NOMO-1 (cell line): ENCODE data around the gene DOK7.
A peak's percentile ranks its signal among the peaks of the same experiment; 100 is the strongest.

Source experiments
- DNase-seq, 2 experiments: peaks; one replicate each; lab custom pipeline; 2025; ENCODE audit not compliant: unreplicated experiment in 2 of 2; lab: John Stamatoyannopoulos, UW

DOK7 gene

DNA sequence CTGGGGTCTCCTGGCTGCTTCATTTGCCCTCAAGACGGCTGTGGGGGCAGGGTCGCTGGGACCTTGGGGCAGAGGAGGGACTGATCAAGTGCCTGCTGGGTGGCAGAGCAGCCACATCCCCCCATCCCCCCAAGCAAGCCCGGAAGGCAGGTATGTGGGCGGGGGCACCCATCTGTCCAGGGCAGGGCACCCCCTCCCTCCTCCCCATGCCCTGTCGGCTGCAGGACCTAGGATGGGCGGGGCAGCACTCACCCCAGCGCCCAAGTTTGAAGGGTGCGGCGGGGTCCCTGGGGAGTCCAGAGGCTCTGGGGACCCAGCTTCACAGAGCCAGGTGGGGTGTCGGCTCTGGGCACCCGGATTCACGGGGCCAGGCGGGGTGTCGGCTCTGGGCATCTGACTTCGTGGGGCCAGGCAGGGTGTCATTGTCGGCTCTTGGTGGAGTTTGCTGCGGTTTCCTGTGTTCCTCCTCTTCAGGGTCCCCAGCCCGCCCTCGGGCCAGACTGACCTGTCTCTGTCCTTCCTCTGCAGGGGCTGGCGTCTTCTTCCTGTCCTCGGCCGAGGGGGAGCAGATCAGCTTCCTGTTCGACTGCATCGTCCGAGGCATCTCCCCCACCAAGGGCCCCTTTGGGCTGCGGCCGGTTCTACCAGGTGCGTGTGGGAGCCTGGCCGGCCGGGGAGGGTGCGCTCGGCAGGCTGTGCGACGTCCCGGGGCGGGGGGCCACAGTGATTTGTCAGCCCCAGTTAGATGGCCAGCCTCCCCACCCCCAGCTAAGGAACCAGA is 22.1 kb downstream of the DOK7 start:
- peak; percentile 24 to 25 for DNase-seq

DNA sequence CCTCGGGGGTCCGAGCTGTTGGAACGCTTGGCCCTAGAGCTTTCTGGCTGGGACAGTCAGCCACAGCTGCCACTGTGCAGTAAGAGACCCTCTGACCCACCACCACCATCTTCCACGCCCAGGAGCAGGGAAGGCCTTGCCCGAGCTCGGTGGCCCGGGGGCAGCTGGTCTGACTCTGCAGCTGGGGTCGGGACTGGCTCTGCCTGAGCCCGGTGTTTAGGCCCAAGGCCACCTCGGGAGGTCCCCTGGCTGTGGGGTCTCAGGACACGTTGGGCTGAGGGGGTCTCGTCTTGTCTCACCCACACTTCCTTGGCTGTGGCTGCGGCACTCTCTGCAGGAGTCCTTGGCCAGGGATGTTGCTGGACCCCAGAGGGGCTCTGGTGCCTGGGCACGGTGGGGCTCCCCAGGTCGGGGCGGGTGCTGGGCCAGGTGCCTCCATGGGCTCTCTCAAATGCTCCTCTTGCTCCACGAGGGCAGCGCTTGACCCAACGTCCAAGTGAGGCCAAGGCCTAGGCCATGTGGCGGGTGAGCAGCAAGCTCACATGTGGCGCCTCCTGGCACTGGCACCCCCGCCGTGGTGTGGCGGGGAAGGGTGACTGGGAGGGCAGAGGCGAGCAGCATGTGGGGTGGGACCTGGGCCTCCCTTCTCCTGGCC is 22.9 kb downstream of the DOK7 start:
- DNase-seq, result no peak

DNA sequence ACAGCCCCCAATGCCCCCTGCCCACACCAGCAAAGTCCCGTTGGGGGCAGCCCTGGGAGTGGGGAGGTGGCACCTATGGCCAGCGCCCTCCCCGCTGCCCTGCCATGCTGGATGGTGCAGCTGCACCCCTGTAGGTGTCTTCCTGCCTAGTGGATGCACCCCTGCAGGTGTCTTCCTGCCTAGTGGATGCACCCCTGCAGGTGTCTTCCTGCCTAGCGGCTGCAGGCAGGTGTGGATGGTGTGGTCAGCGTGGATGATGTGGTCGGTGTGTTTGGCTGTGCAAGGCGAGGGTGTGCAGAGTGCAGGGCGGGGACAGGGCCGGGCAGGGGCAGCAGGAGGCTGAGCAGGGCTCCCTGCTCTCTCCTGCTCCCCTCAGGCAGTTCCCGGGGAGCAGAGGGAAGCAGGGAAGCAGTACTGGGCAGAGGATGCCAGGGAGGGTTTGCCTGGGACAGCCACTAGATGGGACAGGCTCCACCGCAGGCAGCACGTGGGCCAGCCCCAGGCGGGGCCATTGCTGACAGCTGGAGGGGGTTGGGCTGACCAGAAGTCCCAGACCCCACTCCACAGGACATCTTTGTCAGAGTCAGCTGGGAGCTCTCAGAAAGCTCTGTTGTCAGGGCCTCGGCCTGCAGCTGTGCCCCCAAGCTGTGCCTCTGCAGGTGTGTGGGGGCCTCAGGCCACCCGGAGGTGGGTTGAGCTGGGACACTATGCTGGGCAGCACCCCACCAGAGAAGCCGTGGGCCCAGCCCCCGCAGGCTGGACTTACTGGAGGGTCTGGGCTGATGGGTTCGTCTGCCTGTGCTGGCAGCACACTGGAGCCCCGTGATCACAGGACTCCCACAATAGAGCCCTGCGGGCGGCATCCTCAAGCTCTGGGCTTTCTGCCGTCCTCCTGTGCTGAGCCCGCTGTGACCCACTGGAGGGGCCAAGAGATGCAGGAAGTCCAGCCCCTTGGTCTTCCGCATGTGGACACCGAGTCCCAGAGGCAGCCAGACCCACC is 23.7 kb downstream of the DOK7 start:
- no peak for DNase-seq

DNA sequence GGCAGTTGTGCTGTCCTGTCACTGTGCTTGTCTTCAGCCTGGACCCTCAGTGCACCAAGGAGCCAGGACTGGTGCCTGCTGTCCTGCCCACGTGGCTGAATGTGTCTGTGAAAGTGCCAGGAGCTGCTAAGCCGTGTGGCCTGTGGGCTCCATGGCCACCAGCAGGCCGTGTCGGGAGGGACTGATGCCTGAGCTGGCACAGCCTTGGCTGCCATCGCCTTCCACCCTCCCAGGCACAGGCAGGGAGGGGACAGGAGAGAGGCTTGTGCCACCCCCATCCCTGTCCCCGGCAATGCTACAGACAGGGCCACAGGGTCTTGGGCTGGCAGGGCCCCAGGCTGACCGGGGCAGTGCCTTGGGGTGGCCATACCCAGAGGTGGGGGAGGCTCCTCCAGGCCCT is 24.8 kb downstream of the DOK7 start:
- no peak for DNase-seq

- no peak for DNase-seq
Observed at GRCh38 chr4:3488820-3489219, 25.7 kb downstream of the DOK7 start.

GRCh38 chr4:3489451-3489962 is 26.4 kb downstream of the DOK7 start:
- no peak for DNase-seq

- DNase-seq, result no peak
Observed at GRCh38 chr4:3491681-3492405, 28.7 kb downstream of the DOK7 start.

DNA sequence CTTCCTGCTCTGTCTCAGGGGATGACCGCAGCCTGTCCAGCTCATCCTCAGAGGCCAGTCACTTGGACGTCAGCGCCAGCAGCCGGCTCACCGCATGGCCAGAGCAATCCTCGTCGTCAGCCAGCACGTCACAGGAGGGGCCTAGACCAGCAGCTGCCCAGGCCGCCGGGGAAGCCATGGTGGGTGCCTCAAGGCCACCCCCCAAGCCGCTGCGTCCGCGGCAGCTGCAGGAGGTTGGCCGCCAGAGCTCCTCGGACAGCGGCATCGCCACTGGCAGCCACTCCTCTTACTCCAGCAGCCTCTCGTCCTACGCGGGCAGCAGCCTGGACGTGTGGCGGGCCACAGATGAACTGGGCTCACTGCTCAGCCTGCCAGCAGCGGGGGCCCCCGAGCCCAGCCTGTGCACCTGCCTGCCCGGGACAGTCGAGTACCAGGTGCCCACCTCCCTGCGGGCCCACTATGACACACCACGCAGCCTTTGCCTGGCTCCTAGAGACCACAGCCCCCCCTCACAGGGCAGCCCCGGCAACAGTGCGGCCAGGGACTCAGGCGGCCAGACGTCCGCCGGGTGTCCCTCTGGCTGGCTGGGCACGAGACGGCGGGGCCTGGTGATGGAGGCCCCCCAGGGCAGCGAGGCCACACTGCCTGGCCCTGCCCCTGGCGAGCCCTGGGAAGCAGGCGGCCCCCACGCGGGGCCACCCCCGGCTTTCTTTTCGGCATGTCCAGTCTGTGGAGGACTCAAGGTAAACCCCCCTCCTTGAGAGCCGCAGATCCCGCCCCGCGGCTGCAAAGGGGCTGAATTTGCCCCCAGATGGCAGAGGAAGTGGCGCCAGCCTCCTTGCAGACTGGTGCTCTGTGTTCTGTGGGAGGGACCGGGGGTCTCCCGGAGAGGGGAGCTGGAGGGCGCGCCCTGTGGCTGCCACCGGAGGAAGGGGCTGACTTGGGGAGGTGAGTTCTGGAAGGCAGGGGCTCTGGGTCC is 29.9 kb downstream of the DOK7 start:
- DNase-seq, result no peak

GRCh38 chr4:3493720-3494461 is 30.8 kb downstream of the DOK7 start:
- DNase-seq, result no peak

DNA sequence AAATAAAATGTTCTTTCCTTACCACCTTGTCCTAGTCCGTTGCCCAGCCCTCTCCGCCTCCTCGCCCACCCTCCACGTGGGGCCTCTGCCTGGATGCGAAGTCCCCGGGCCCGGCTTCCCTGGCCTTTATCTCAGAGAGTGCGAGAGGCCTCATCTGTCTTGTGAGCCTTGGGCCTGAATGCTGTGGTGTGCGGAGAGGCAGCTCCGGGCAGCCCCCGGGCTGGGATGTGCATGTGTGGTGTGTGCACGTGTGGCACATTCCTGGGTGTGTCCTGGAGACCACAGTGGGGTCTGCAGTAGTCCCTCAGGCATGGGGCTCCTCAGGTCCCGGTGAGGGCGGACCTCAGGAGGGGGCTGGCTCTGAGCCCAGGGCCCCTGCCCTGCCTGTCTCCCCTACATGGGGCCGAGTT is 31.4 kb downstream of the DOK7 start:
- no peak for DNase-seq

GRCh38 chr4:3495204-3495975 is 32.3 kb downstream of the DOK7 start:
- DNase-seq, result no peak

- no peak for DNase-seq
Observed at GRCh38 chr4:3496021-3496420, 32.9 kb downstream of the DOK7 start.

GRCh38 chr4:3497095-3497494 is 34.0 kb downstream of the DOK7 start:
- DNase-seq, result no peak

- DNase-seq, result no peak
Observed at GRCh38 chr4:3497523-3498389, 34.6 kb downstream of the DOK7 start.

DNA sequence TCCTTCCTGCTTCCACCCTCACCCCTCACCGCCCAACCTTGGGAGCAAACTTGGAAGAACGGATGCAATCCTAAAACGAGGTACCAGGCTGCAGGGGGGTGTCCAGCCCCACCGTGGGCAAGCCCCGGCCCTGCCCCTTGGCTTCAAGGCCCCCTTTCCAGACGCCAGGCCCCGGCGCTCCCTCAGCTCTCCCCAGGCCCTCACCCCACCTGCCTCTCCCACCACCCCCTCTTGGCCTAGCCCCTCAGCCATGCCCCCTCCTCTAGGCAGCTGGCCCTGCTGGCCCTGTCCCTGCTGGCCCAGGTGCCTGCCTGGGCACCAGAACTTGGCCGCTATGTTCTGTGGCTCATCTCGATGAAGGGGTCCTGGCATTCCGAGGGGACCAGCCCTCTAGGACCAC is 35.3 kb downstream of the DOK7 start:
- no peak for DNase-seq

DNA sequence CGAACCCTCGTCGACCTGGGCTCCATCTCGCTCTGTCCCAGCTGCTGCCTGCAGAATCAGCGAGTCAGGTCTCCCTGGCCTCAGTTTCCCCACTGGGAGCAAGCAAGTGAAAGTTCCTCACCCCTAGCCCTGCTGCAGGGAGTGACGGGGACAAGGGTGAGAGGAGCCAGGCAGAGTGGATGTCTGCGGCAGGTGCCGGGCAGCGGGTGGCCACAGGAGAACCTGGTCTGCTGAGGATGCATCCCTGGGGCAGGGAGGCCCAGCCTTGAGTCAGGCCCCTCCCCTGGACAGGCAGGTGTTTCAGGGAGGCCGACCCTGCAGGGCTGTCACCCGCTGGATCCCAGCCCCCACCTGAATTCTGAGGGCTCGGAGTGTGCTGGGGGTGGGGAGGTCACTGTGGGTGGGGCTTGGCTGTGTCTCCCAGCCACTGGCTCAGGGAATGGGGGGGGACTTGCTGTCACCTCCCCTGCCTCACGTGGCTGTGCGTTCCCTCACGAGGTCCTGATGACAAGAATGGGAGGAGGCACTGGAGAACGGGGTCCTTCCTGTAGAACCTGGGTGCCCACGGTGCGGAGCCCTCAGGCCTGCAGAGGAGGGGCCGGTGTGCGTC is 35.9 kb downstream of the DOK7 start:
- no peak for DNase-seq
